K562 (cell line): ENCODE measurements around the gene SNAI1. TPM values are rescaled to one million over a fixed set of nuclear protein-coding genes. Genes with fewer than 3 reads are reported as not detected.

ENCODE experiments used
- ATAC-seq: fragments of 200-7000 bp; cut with Tn5 transposase; 3 replicates; pipeline ENCODE4 v1.9.1; 2020; ENCODE audit warnings: moderate library complexity
- BruUV-seq: library from RNA; stranded (reverse); fragments of 400-500 nt; replicated peaks from 2 replicates; lab custom pipeline; 2021; lab: Mats Ljungman, UMichigan
- CTCF ChIA-PET: fragments of 300-600 bp; formaldehyde crosslinking; extraction: SDS; loops from one replicate; lab custom pipeline; 2021; ENCODE audit warnings: low intra/inter-chr PET ratio; lab: Yijun Ruan, JAX
- POLR2A ChIA-PET: fragments of 300-600, 350-650 bp; sonication (Branson Sonifier 250); formaldehyde crosslinking; extraction: SDS; loops from one replicate; lab custom pipeline; 2021; ENCODE audit warnings: antibody characterized with exemption, inconsistent platforms; lab: Yijun Ruan, JAX
- DNase-seq, 4 experiments: peaks; one replicate each; pipeline versions ENCODE4 v3.0.0 to v3.0.0-alpha.2; 2011 to 2018; ENCODE audit warnings: low spot score in 3 of 4, mixed read lengths in 3 of 4; ENCODE audit errors: extremely low read depth in 1 of 4
- FAIRE-seq: peaks from 2 replicates; lab custom pipeline; 2011; peaks lifted over from hg19 to GRCh38; lab: Jason Lieb, UNC
- H2AFZ ChIP-seq: 2 replicates; pipeline ENCODE4 v1.6.0; 2011; ENCODE audit warnings: low read depth, low read length, control low read depth, inconsistent platforms
- H3K27ac ChIP-seq: fragments of 200-600 bp; 3 replicates; pipeline ENCODE4 v1.8.0; 2011; ENCODE audit warnings: low read depth, mild to moderate bottlenecking, control low read depth, inconsistent platforms, low read length, moderate library complexity, mixed read lengths; ENCODE audit errors: extremely low read depth
- H3K27me3 ChIP-seq, 2 experiments: fragments of 300-600 bp in 1 of 2; 2 replicates in 1 of 2; 3 replicates in 1 of 2; pipeline versions ENCODE4 v1.6.0 to v1.8.0; 2011; ENCODE audit warnings: inconsistent platforms in 2 of 2, low read length in 2 of 2, mild to moderate bottlenecking in 1 of 2, mixed read lengths in 1 of 2, moderate library complexity in 1 of 2; ENCODE audit not compliant: control insufficient read depth in 2 of 2, insufficient read depth in 2 of 2
- H3K36me3 ChIP-seq: fragments of 300-600 bp; 3 replicates; pipeline ENCODE4 v1.8.0; 2011; ENCODE audit warnings: mild to moderate bottlenecking, low read length, inconsistent platforms; ENCODE audit not compliant: control insufficient read depth, insufficient read depth
- H3K4me1 ChIP-seq, 2 experiments: fragments of 200-600 bp in 1 of 2; replicated peaks in 1 of 2; 2 replicates in 1 of 2; 3 replicates in 1 of 2; pipeline versions ENCODE4 v1.5.1 to v1.8.0; 2011; ENCODE audit warnings: inconsistent platforms in 2 of 2, low read length in 2 of 2, mild to moderate bottlenecking in 1 of 2, mixed read lengths in 1 of 2, moderate library complexity in 1 of 2; ENCODE audit not compliant: control insufficient read depth in 2 of 2, insufficient read depth in 2 of 2
- H3K4me2 ChIP-seq: 2 replicates; pipeline ENCODE4 v1.6.1; 2011; ENCODE audit warnings: low read length, control low read depth, inconsistent platforms, mixed read lengths; ENCODE audit not compliant: insufficient read depth
- H3K4me3 ChIP-seq: fragments of 200-600 bp; sonication (generic), shearing (Covaris generic); 2 replicates; pipeline ENCODE4 v1.5.1; 2016; ENCODE audit warnings: control low read depth, inconsistent platforms
- H3K79me2 ChIP-seq: fragments of 200-600 bp; 3 replicates; pipeline ENCODE4 v1.8.0; 2011; ENCODE audit warnings: low read length, inconsistent platforms; ENCODE audit not compliant: control insufficient read depth, insufficient read depth
- H3K9ac ChIP-seq, 2 experiments: 2 replicates each; pipeline versions ENCODE4 v1.6.0 to v1.6.1; 2011; ENCODE audit warnings: low read depth in 2 of 2, low read length in 2 of 2, control low read depth in 1 of 2, inconsistent platforms in 1 of 2, mild to moderate bottlenecking in 1 of 2, mixed read lengths in 1 of 2; ENCODE audit not compliant: insufficient read depth in 1 of 2
- H3K9me1 ChIP-seq: one replicate; pipeline ENCODE4 v1.6.0; 2011; ENCODE audit warnings: inconsistent platforms, mild to moderate bottlenecking, low read length, moderate library complexity; ENCODE audit not compliant: control insufficient read depth, insufficient read depth
- H3K9me3 ChIP-seq: replicated peaks from 2 replicates; pipeline ENCODE4 v1.5.1; 2011; ENCODE audit warnings: low read depth, low read length, inconsistent platforms; ENCODE audit not compliant: control insufficient read depth, insufficient read depth
- H4K20me1 ChIP-seq: replicated peaks from 2 replicates; pipeline ENCODE4 v1.6.1; 2011; ENCODE audit warnings: low read length, inconsistent platforms, mixed read lengths; ENCODE audit not compliant: control insufficient read depth, insufficient read depth
- BCOR ChIP-seq: fragments of 450-650 bp; IDR thresholded peaks from 2 replicates; pipeline ENCODE4 v1.6.1; 2016
- HMBOX1 ChIP-seq: sonication (generic); IDR thresholded peaks from 2 replicates; pipeline ENCODE4 v1.6.1; 2016
- ID3 ChIP-seq, 2 experiments: fragments of 250-450 bp in 1 of 2; fragments of 450-650 bp in 1 of 2; sonication (Bioruptor Pico) in 1 of 2; IDR thresholded peaks; 2 replicates each; pipeline versions ENCODE4 v1.6.1 to v1.8.0; 2016 to 2021; ENCODE audit warnings: mild to moderate bottlenecking in 2 of 2, moderate library complexity in 2 of 2, missing compliant biosample characterization in 1 of 2, missing genetic modification characterization in 1 of 2
- KDM4B ChIP-seq, 2 experiments: fragments of 450-650 bp in 1 of 2; sonication (generic) in 1 of 2; IDR thresholded peaks; 2 replicates each; pipeline ENCODE4 v1.6.1; 2016 to 2017; ENCODE audit warnings: borderline replicate concordance in 2 of 2, antibody characterized with exemption in 1 of 2, low read depth in 1 of 2, mild to moderate bottlenecking in 1 of 2
- NCOR1 ChIP-seq: fragments of 450-650 bp; IDR thresholded peaks from 2 replicates; pipeline ENCODE4 v1.6.1; 2016; ENCODE audit warnings: mild to moderate bottlenecking, moderate library complexity
- RBM25 ChIP-seq: fragments of 200-400 bp; formaldehyde crosslinking; IDR thresholded peaks from 2 replicates; pipeline ENCODE4 v1.6.1; 2018; ENCODE audit warnings: low read length, low read depth, moderate library complexity; ENCODE audit not compliant: severe bottlenecking
- ZBTB33 ChIP-seq: sonication (generic); formaldehyde crosslinking; IDR thresholded peaks from 2 replicates; pipeline ENCODE4 v1.8.1; 2023; ENCODE audit warnings: mild to moderate bottlenecking, missing genetic modification reagents
- ZFP1 ChIP-seq: fragments of 450-650 bp; formaldehyde crosslinking; IDR thresholded peaks from 2 replicates; pipeline ENCODE4 v1.4.0; 2020; ENCODE audit warnings: mild to moderate bottlenecking, mixed read lengths
- ZNF184 ChIP-seq: sonication (generic); formaldehyde crosslinking; IDR thresholded peaks from 2 replicates; pipeline ENCODE4 v1.5.0; 2020; ENCODE audit warnings: missing genetic modification reagents
- WGBS: fragments of 100-300 bp; shearing (Covaris generic); methylation state at CpG from one replicate; pipeline ENCODE4 v1.1.6; 2016; ENCODE audit warnings: low coverage, mixed read lengths; ENCODE audit not compliant: insufficient coverage; ENCODE audit errors: missing lambda C conversion rate; 5-methylcytosine and 5-hydroxymethylcytosine counted together
- in situ Hi-C: fragments of 300-500 bp; cut with MboI; formaldehyde crosslinking; loops from 4 replicates; pipeline ENCODE4 v1.15.0; 2018; ENCODE audit warnings: inconsistent platforms, mixed read lengths
- intact Hi-C: fragments of 100-400 bp; cut with micrococcal nuclease; formaldehyde crosslinking; loops from 2 replicates; pipeline ENCODE4 v1.14.2; 2022
- polyA plus RNA-seq, 8 experiments: library from polyadenylated mRNA; depleted of rRNA in 4 of 8; stranded (reverse) in 5 of 8; unstranded in 3 of 8; fragments of >200 nt; fragmentation: Nextera tagmentation in 2 of 8; fragmentation: Illumina TruSeq in 1 of 8; extraction: Ambion mirVana in 2 of 8; extraction: Trizol in 1 of 8; gene quantifications; 2 replicates each; pipeline versions ENCODE4 v1.2.1 to v1.2.3, GENCODE V29; 2011 to 2014; ENCODE audit warnings: inconsistent platforms in 1 of 8, missing spikeins in 1 of 8
- total RNA-seq, 7 experiments: library from RNA; depleted of rRNA in 6 of 7; stranded (reverse); fragments of >200 nt in 6 of 7; fragmentation: Illumina TruSeq in 2 of 7; extraction: Trizol in 2 of 7; gene quantifications; 2 replicates each; pipeline versions ENCODE4 v1.2.1 to v1.2.3, GENCODE V29; 2011 to 2021; ENCODE audit warnings: low replicate concordance in 1 of 7
- TF ChIP-seq, protein P1 (sequence below): fragments of 250-450 bp; sonication (Bioruptor Pico); IDR thresholded peaks from 2 replicates; pipeline ENCODE4 v1.9.0; 2021; ENCODE audit warnings: mild to moderate bottlenecking
- TF ChIP-seq, protein P2 (sequence below): sonication (generic); formaldehyde crosslinking; IDR thresholded peaks from 2 replicates; pipeline ENCODE4 v1.8.1; 2023; ENCODE audit warnings: mild to moderate bottlenecking, missing genetic modification reagents
- TF ChIP-seq, protein P3 (sequence below): fragments of 250-450 bp; sonication (Bioruptor Pico); IDR thresholded peaks from 2 replicates; pipeline ENCODE4 v1.4.0; 2020; ENCODE audit warnings: mild to moderate bottlenecking

The SNAI1 gene
- total and polyA plus RNA-seq, 9 of the 15 experiments (the other 6 are each of a cell fraction or from before 2014, with no cell fraction given), result 0.32 to 11.6 (median 2.0) TPM

DNA sequence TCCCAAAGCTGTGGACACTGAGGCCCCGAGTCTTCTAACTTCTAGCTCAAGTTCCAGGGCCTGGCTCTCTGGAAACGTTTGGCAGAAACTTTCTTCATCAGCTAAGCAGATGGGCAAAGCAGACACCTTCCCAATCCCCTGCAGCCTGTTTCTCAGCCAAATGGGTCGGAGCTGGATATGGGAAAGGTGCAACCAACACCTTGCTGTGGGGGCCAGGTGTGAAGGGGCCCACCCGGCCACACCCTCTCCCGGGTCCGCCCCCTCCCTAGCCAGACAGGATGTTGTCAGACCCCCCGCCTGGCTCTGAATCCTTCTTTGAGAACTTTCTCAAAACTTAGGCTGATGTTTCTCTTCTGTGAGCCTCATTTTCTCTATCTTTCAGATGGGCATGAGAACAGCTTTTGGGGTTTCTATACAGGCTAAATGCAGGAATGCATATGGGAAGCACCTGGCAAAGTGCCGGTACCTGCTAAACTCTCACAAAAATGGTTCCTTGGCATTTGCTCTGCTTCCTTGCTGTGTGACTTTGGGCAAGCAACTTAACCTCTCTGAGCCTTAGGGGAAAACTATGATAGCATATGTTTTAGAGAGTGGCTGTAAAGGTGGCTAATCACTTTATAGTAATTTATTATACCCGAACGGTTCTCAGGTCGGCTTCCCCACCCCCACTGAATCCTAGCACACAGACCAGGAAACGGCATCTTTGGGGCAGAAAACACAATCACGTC is 1.8 kb downstream of the SNAI1 start:
- in situ Hi-C loops, result loop anchor here (5.0 kb wide), 2 partner anchors 88 to 183 kb away; no protein-coding TSS in a partner anchor
- FAIRE-seq (no peak), ATAC-seq (no peak), DNase-seq (peak in 1 of 4 experiments; percentile 39)
- peak overlapping the region; percentile 98 for H3K4me2 ChIP-seq
- no peaks in the 10 kb centered on the region for H3K27me3 ChIP-seq
- CTCF ChIA-PET, result interaction anchor here (0.6 kb wide), 1 partner anchor 192 kb away, joined by 5 read pairs; no protein-coding TSS in a partner anchor
- H3K9ac ChIP-seq, result peak overlapping the region; percentile 95 to 99
- H3K4me1 ChIP-seq, result peaks cover 73 to 74% of the 10 kb centered on the region in 2 experiments
- POLR2A ChIA-PET, result interaction anchor here (0.6 to 6.3 kb wide), 21 partner anchors 9 to 203 kb away, joined by 3 to 78 read pairs (median 4); no protein-coding TSS in a partner anchor
- intact Hi-C loops, result loop anchor here (10.0 kb wide), 1 partner anchor 480 kb away; no protein-coding TSS in a partner anchor
- BruUV-seq, result no TSS peak
- peak overlapping the region; percentile 92 for H3K4me3 ChIP-seq
- peaks cover 55% of the 10 kb centered on the region for H3K36me3 ChIP-seq
- peaks cover 50% of the 10 kb centered on the region for H3K79me2 ChIP-seq
- H3K27ac ChIP-seq, result peak overlapping the region; percentile 21; the same call in 2 of the 3 replicates
- no peaks in the 10 kb centered on the region for H3K9me3 ChIP-seq
- 55% methylated on average over 12 of the region's 13 CpGs for WGBS
- H3K9me1 ChIP-seq, result peaks cover 8% of the 10 kb centered on the region
- no peaks in the 10 kb centered on the region; the same call in 1 of the 2 replicates for H4K20me1 ChIP-seq
- H2AFZ ChIP-seq, result no peak overlapping the region
- TF ChIP-seq ID3 (CRISPR knock-in tag; IDR thresholded peaks at IDR 0.05) (no peak), ID3 (tag; IDR thresholded peaks at IDR 0.05) (no peak), ZBTB33 (CRISPR knock-in tag) (no peak), RBM25 (peak; percentile 98), ZNF184 (CRISPR knock-in tag) (no peak), KDM4B (IDR thresholded peaks at IDR 0.05; ENCODE audit: borderline replicate concordance in 2 of 2, low read depth in 1 of 2) (no peak), BCOR (peak; percentile 93), ZFP1 (CRISPR knock-in tag) (no peak), NCOR1 (no peak), HMBOX1 (no peak)
- TF ChIP-seq, protein P1, sequence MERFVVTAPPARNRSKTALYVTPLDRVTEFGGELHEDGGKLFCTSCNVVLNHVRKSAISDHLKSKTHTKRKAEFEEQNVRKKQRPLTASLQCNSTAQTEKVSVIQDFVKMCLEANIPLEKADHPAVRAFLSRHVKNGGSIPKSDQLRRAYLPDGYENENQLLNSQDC (CRISPR knock-in tag), result no peak
- TF ChIP-seq, protein P2, sequence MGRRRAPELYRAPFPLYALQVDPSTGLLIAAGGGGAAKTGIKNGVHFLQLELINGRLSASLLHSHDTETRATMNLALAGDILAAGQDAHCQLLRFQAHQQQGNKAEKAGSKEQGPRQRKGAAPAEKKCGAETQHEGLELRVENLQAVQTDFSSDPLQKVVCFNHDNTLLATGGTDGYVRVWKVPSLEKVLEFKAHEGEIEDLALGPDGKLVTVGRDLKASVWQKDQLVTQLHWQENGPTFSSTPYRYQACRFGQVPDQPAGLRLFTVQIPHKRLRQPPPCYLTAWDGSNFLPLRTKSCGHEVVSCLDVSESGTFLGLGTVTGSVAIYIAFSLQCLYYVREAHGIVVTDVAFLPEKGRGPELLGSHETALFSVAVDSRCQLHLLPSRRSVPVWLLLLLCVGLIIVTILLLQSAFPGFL (CRISPR knock-in tag), result no peak
- TF ChIP-seq, protein P3, sequence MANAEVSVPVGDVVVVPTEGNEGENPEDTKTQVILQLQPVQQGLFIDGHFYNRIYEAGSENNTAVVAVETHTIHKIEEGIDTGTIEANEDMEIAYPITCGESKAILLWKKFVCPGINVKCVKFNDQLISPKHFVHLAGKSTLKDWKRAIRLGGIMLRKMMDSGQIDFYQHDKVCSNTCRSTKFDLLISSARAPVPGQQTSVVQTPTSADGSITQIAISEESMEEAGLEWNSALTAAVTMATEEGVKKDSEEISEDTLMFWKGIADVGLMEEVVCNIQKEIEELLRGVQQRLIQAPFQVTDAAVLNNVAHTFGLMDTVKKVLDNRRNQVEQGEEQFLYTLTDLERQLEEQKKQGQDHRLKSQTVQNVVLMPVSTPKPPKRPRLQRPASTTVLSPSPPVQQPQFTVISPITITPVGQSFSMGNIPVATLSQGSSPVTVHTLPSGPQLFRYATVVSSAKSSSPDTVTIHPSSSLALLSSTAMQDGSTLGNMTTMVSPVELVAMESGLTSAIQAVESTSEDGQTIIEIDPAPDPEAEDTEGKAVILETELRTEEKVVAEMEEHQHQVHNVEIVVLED (CRISPR knock-in tag), result no peak
